Heart left ventricle (tissue), 16 donors: Measurements from ENCODE around the gene PRXL2B. TPM values are rescaled to one million over a fixed set of nuclear protein-coding genes. Genes with fewer than 3 reads are reported as not detected.

Experiments used
- ATAC-seq, 4 donors: fragments of 200-7000 bp; cut with Tn5 transposase; one replicate each; pipeline ENCODE4 v1.9.1; 2020 to 2022; ENCODE audit warnings: moderate library complexity in 4 of 4, mild to moderate bottlenecking in 3 of 4, moderate number of reproducible peaks in 1 of 4
- DNase-seq, 5 donors: peaks; one replicate each; pipeline ENCODE4 v3.0.0-alpha.2; 2020
- H3K27ac ChIP-seq, 12 donors: fragments of 200-600 bp; sonication (generic) in 4 of 12; one replicate each; pipeline versions ENCODE4 v1.5.0 to v1.8.0; 2016 to 2022; ENCODE audit warnings: mild to moderate bottlenecking in 2 of 12
- H3K27me3 ChIP-seq, 9 donors: fragments of 200-600 bp; sonication (generic) in 2 of 9; one replicate each; pipeline versions ENCODE4 v1.5.1 to v1.8.0; 2016 to 2022; ENCODE audit warnings: mild to moderate bottlenecking in 3 of 9
- H3K36me3 ChIP-seq, 9 donors: fragments of 200-600 bp; sonication (generic) in 2 of 9; one replicate each; pipeline versions ENCODE4 v1.5.0 to v1.8.0; 2018 to 2022; ENCODE audit warnings: mild to moderate bottlenecking in 2 of 9
- H3K4me1 ChIP-seq, 12 donors: fragments of 200-600 bp; sonication (generic) in 4 of 12; one replicate each; pipeline versions ENCODE4 v1.5.0 to v1.8.0; 2016 to 2022; ENCODE audit warnings: mild to moderate bottlenecking in 3 of 12
- H3K4me3 ChIP-seq, 12 donors: fragments of 200-600 bp; sonication (generic) in 4 of 12; one replicate each; pipeline versions ENCODE4 v1.5.0 to v1.8.0; 2017 to 2022; ENCODE audit warnings: mild to moderate bottlenecking in 9 of 12, moderate library complexity in 4 of 12
- H3K9me3 ChIP-seq, 12 donors: fragments of 200-600 bp; sonication (generic) in 4 of 12; one replicate each; pipeline versions ENCODE4 v1.5.0 to v1.8.0; 2016 to 2022; ENCODE audit warnings: mild to moderate bottlenecking in 1 of 12
- POLR2A ChIP-seq, 2 donors: fragments of 450-650 bp; IDR thresholded peaks; one replicate each; pipeline ENCODE4 v1.6.1; 2017; ENCODE audit warnings: antibody characterized with exemption in 2 of 2, mild to moderate bottlenecking in 2 of 2, moderate library complexity in 2 of 2
- WGBS, 4 donors: extraction: QIAGEN DNeasy Blood & Tissue Kit in 2 of 4; methylation state at CpG; one replicate each; pipeline versions ENCODE4 v1.1.5 to v1.1.7; 2013 to 2018; 5-methylcytosine and 5-hydroxymethylcytosine counted together
- intact Hi-C, 10 donors: fragments of 100-400 bp; cut with DNase I; formaldehyde crosslinking; loops; one replicate each; pipeline versions ENCODE4 v1.11.1 to v1.14.2; 2022
- polyA plus RNA-seq, 2 donors: library from polyadenylated mRNA; stranded (reverse); fragments of 200-250 nt; gene quantifications; one replicate each; pipeline ENCODE4 v1.2.3, GENCODE V29; 2013
- total RNA-seq, 9 donors: library from RNA; depleted of rRNA in 2 of 9; stranded (reverse); fragments of >200 nt in 2 of 9; fragmentation: NEBNext Ultra II Directional in 3 of 9; extraction: Animal tissue kit (Norgen Biotek cat#: 25700) in 3 of 9; gene quantifications; one replicate each; pipeline versions ENCODE4 v1.1.0 to v1.2.4, GENCODE V29; 2016 to 2023
- TF ChIP-seq, protein P1 (sequence below), 12 donors: fragments of 200-600 bp; sonication (generic) in 4 of 12; IDR thresholded peaks; one replicate each; pipeline versions ENCODE4 v1.5.0 to v1.8.0; 2018 to 2022; ENCODE audit warnings: antibody characterized with exemption in 12 of 12, mild to moderate bottlenecking in 5 of 12
- donor health status: ischemic (EF 13 %, LVEDD 7.1; RV severe dilation, severe dysfunction).
- donor health status: healthy with polysubstance abuse.
- donor health status: DM: no; HTN: yes; CAD: no.
- donor health status: DM: no; HTN: no; CAD: no.
- donor health status: ischemic (EF 25% LVEDD 6.9; RV normal size, moderate dysfunction).
- donor health status: ischemic (EF 25% LVEDD 5.7; RV mildly dilated, moderate dysfunction).
- donor health status: healthy.
- donor health status: DM: yes; HTN: yes; CAD: no.
- donor health status: ischemic (EF 35%, LVEDD 5.7; RV mildly dilated, moderate dysfunction).
- donor health status: nonischemic (EF 11% LVEDD 7.7; RV severe dilation, severe dysfunction).
- donor health status: DM: yes; HTN: yes; CAD: no.
- donor health status: PGD.
- donor health status: ischemic (EF 29% LVEDD 5.4; RV normal size, mild dysfunction).
- donor health status: nonischemic (EF 23%, LVEDD 6.1; RV moderate dilation, normal function).

PRXL2B gene
- total and polyA plus RNA-seq, 11 donors: 5.1 to 13.9 (median 7.9) TPM

DNA sequence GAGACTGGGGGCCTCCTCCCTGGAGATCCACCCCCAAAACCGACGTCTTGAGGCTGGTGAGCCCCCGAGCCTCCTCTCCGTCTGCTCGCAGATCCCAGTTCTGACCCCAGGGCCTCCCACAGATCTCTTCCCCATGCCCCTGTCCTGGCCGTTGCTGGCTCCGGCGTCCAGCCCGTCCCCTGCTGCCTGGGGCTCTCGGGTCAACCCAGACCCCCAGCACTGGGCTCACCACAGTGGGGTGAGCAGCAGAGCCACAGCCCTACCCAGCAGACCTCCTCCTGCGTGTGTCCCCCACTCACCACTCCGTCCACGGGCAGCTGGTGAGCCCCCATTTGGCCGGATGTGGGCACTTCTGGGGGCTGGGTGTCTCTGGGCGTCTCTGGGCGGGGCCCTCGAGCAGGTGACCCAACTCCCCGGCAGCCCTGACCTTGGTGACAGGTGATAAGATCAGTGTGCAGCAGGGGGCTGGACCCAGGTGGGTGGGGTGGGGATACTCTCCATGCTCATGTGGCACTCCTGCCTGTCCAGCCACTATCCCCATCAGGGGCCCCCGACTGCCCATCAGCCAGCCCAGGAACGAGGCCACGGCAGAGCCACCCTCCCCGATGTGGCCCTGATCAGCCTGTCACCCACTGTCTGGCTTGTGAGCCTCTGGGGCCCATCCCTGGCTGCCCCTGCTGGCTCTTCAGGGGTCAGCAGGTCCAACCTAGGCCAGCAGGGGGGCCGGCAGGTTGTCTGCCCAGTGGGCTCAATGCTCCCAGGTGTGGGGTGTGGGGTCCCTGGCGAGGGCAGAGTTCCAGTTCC is 29.7 kb upstream of the PRXL2B start:
- H3K27ac ChIP-seq: peak overlapping the region; percentile 82 to 99 (median 91)
- peak overlapping the region; percentile 28 to 83 (median 65) for H3K4me3 ChIP-seq
- ATAC-seq (peak in 3 of 4 donors; percentile 3 to 9 (median 5)), DNase-seq (peak in 1 of 5 donors; percentile 49)
- no peaks in the 10 kb centered on the region for H3K9me3 ChIP-seq
- TF ChIP-seq POLR2A (IDR thresholded peaks at IDR 0.05): no peak
- TF ChIP-seq, protein P1, sequence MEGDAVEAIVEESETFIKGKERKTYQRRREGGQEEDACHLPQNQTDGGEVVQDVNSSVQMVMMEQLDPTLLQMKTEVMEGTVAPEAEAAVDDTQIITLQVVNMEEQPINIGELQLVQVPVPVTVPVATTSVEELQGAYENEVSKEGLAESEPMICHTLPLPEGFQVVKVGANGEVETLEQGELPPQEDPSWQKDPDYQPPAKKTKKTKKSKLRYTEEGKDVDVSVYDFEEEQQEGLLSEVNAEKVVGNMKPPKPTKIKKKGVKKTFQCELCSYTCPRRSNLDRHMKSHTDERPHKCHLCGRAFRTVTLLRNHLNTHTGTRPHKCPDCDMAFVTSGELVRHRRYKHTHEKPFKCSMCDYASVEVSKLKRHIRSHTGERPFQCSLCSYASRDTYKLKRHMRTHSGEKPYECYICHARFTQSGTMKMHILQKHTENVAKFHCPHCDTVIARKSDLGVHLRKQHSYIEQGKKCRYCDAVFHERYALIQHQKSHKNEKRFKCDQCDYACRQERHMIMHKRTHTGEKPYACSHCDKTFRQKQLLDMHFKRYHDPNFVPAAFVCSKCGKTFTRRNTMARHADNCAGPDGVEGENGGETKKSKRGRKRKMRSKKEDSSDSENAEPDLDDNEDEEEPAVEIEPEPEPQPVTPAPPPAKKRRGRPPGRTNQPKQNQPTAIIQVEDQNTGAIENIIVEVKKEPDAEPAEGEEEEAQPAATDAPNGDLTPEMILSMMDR (IDR thresholded peaks at IDR 0.05): no peak
- H3K36me3 ChIP-seq: peaks cover 0 to 43% (median 16%) of the 10 kb centered on the region in 9 donors
- intact Hi-C loops: loop anchor here in 3 of 10 donors (1.0 to 2.0 kb wide), 3 partner anchors 18 to 22 kb away; no protein-coding TSS in a partner anchor
- WGBS, 4 donors: 26 to 54% (median 33%) methylated on average over 17 to 24 of the region's 24 CpGs
- peaks cover 0 to 50% (median 29%) of the 10 kb centered on the region in 12 donors for H3K4me1 ChIP-seq
- H3K27me3 ChIP-seq: peaks cover 0 to 5% (median 0%) of the 10 kb centered on the region in 9 donors

DNA sequence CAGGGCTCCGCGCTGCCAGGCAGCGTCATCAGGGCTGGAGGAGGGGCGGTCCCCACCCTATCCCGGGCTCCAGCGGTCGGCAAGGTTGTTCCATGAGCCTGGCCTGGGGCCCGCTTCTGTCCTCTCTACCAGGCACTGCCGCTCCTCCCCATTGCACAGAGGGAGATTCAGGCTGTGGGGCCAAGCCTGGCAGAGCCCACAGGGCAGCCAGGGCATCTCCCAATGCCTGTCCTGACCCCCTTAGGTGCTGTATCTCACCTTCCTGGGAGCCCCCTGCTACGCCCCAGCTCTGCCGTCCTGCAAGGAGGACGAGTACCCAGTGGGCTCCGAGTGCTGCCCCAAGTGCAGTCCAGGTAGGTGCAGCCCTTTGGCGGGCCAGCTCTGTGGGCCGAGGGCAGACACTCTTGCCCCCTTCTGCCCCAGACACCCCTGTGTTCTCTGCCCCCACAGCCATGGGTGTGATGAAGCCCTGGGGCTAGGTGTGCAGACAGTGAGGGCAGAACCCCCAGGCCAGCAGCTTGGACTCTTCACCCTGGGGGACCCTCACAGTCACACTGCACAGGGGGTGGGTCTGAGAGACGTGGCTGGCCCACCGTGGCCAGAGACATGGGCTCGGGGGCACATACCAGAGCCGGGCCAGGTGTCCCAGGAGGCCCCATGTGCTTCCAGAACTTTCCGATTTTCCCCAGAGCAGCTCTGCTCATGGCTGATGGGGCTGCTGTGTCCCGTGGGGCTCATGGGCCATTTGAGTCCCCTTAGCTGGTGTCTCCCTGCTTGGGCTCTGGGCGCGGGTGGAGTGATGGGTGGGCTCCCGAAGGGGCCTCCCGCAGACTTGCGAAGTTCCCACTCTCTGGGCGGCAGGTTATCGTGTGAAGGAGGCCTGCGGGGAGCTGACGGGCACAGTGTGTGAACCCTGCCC is 28.8 kb upstream of the PRXL2B start:
- peak overlapping the region; percentile 28 to 83 (median 65) for H3K4me3 ChIP-seq
- no peaks in the 10 kb centered on the region for H3K9me3 ChIP-seq
- TF ChIP-seq POLR2A (IDR thresholded peaks at IDR 0.05): no peak
- TF ChIP-seq, protein P1 (IDR thresholded peaks at IDR 0.05): no peak
- DNase-seq (peak in 1 of 5 donors; percentile 30), ATAC-seq (peak in 2 of 4 donors; percentile 3 to 7)
- peaks cover 0 to 5% (median 0%) of the 10 kb centered on the region in 9 donors for H3K27me3 ChIP-seq
- peaks cover 0 to 52% (median 21%) of the 10 kb centered on the region in 9 donors for H3K36me3 ChIP-seq
- WGBS, 4 donors: 79 to 85% (median 82%) methylated on average over 19 to 30 of the region's 30 CpGs
- H3K4me1 ChIP-seq: peaks cover 0 to 49% (median 28%) of the 10 kb centered on the region in 12 donors
- peak overlapping the region in 11 of 12 donors; percentile 82 to 99 (median 90) for H3K27ac ChIP-seq
- intact Hi-C loops: loop anchor here in 2 of 10 donors (2.0 kb wide), 2 partner anchors 17 to 21 kb away; no protein-coding TSS in a partner anchor

DNA sequence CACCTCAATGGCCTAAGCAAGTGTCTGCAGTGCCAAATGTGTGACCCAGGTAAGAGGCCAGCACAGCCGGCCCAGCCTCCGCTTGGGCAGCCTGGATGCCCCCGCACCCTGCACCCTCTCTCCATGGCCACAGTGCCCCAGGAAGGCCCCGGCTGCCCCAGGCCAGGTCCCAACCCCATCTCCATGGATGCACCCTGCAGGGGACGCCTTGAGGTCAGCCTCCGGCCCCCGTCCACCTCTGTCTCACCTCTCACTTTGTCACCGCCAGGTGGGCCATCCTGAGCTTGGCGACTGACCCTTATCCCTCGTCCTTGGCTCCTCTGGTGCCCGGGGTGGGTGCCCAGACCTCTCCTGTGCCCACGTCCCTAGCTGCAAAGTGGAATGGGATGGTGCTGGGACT is 28.2 kb upstream of the PRXL2B start:
- DNase-seq (no peak), ATAC-seq (no peak)
- H3K27ac ChIP-seq: no peak overlapping the region
- TF ChIP-seq POLR2A (IDR thresholded peaks at IDR 0.05): no peak
- TF ChIP-seq, protein P1 (IDR thresholded peaks at IDR 0.05): no peak
- no peaks in the 10 kb centered on the region for H3K9me3 ChIP-seq
- peaks cover 0 to 5% (median 0%) of the 10 kb centered on the region in 9 donors for H3K27me3 ChIP-seq
- no peak overlapping the region for H3K4me3 ChIP-seq
- peaks cover 0 to 59% (median 21%) of the 10 kb centered on the region in 9 donors for H3K36me3 ChIP-seq
- H3K4me1 ChIP-seq: peaks cover 0 to 49% (median 28%) of the 10 kb centered on the region in 12 donors
- 92 to 97% (median 94%) methylated on average over 8 to 12 of the region's 12 CpGs for WGBS, 4 donors
- intact Hi-C loops: no loop called here
